ENCODE data around the gene ST6GAL1.

The ST6GAL1 gene

GRCh38 chr3:187084580-187084979 is 154.3 kb downstream of the ST6GAL1 start:
- FAIRE-seq, result no peak

GRCh38 chr3:187085021-187085666 is 154.8 kb downstream of the ST6GAL1 start:
- no peak for FAIRE-seq

- FAIRE-seq, result no peak
Measured at GRCh38 chr3:187085933-187086332, 155.6 kb downstream of the ST6GAL1 start.

- FAIRE-seq, result no peak
Measured at GRCh38 chr3:187086831-187087230, 156.5 kb downstream of the ST6GAL1 start.

GRCh38 chr3:187088701-187089100 is 158.4 kb downstream of the ST6GAL1 start:
- FAIRE-seq, result no peak

GRCh38 chr3:187093320-187093719 is 163.0 kb downstream of the ST6GAL1 start:
- FAIRE-seq, result no peak

- FAIRE-seq, result no peak
Measured at GRCh38 chr3:187098923-187099512, 168.7 kb downstream of the ST6GAL1 start.

- no peak for FAIRE-seq
Measured at GRCh38 chr3:187101184-187102072, 171.1 kb downstream of the ST6GAL1 start.

GRCh38 chr3:187102073-187102634 is 171.8 kb downstream of the ST6GAL1 start:
- FAIRE-seq, result no peak

GRCh38 chr3:187103251-187103650 is 172.9 kb downstream of the ST6GAL1 start:
- no peak for FAIRE-seq

GRCh38 chr3:187104342-187104741 is 174.0 kb downstream of the ST6GAL1 start:
- no peak for FAIRE-seq

GRCh38 chr3:187104933-187105332 is 174.6 kb downstream of the ST6GAL1 start:
- FAIRE-seq, result no peak

GRCh38 chr3:187105700-187106099 is 175.4 kb downstream of the ST6GAL1 start:
- FAIRE-seq, result no peak

- no peak for FAIRE-seq
Measured at GRCh38 chr3:187107989-187108388, 177.7 kb downstream of the ST6GAL1 start.

GRCh38 chr3:187110156-187110555 is 179.8 kb downstream of the ST6GAL1 start:
- FAIRE-seq, result no peak

- FAIRE-seq, result peak; percentile 78
Measured at GRCh38 chr3:187112934-187113793, 182.8 kb downstream of the ST6GAL1 start.

- FAIRE-seq, result no peak
Measured at GRCh38 chr3:187114511-187114910, 184.2 kb downstream of the ST6GAL1 start.

- FAIRE-seq, result no peak
Measured at GRCh38 chr3:187120326-187120725, 190.0 kb downstream of the ST6GAL1 start.

- no peak for FAIRE-seq
Measured at GRCh38 chr3:187122261-187122660, 191.9 kb downstream of the ST6GAL1 start.

- no peak for FAIRE-seq
Measured at GRCh38 chr3:187125319-187126031, 195.1 kb downstream of the ST6GAL1 start.

Measured in A204.1 (cell line).